Measurements from ENCODE around the gene THAP5.

Gene THAP5

GRCh38 chr7:108515630-108516029 lies 53.9 kb downstream of the THAP5 start:
- peaks cover 49% of the 10 kb centered on the region for H3K36me3 ChIP-seq (ENCODE audit: insufficient read depth, low read length)
- no peak for TF ChIP-seq EZH2 (IDR thresholded peaks at IDR 0.05; ENCODE audit: borderline replicate concordance, low read depth, low read length, severe bottlenecking)
- no peak for TF ChIP-seq CTCF (IDR thresholded peaks at IDR 0.05; ENCODE audit: borderline replicate concordance, extremely low read depth, low read length, poor library complexity, severe bottlenecking)
- no peak overlapping the region for H3K4me2 ChIP-seq (ENCODE audit: insufficient read depth, low read length)
- no peak overlapping the region for H3K27ac ChIP-seq (ENCODE audit: low read length)
- no peak overlapping the region for H3K4me3 ChIP-seq (ENCODE audit: low read depth in 1 of 2, low read length in 2 of 2)
- no peak overlapping the region for H2AFZ ChIP-seq (ENCODE audit: low read depth, low read length)
- H3K9me3 ChIP-seq (ENCODE audit: insufficient read depth, low read length, severe bottlenecking): no peaks in the 10 kb centered on the region
- H3K4me1 ChIP-seq (ENCODE audit: insufficient read depth, low read length): no peaks in the 10 kb centered on the region
- H3K9ac ChIP-seq (ENCODE audit: low read depth, low read length): no peak overlapping the region
- H3K27me3 ChIP-seq (ENCODE audit: insufficient read depth, low read length, poor library complexity): no peaks in the 10 kb centered on the region
- no peaks in the 10 kb centered on the region for H4K20me1 ChIP-seq (ENCODE audit: insufficient read depth, low read length)
- DNase-seq (no peak), ATAC-seq (ENCODE audit: insufficient read depth, low read depth) (no peak)
- H3K79me2 ChIP-seq (ENCODE audit: insufficient read depth, low read length): peaks cover 32% of the 10 kb centered on the region

- Histone ChIP-seq H3K9me3 (ENCODE audit: insufficient read depth, low read length, severe bottlenecking) (no peaks in the 10 kb centered on the region), H3K4me1 (ENCODE audit: insufficient read depth, low read length) (no peaks in the 10 kb centered on the region), H3K4me2 (ENCODE audit: insufficient read depth, low read length) (no peak overlapping the region), H3K9ac (ENCODE audit: low read depth, low read length) (no peak overlapping the region), H3K79me2 (ENCODE audit: insufficient read depth, low read length) (peaks cover 29% of the 10 kb centered on the region), H3K27ac (ENCODE audit: low read length) (no peak overlapping the region), H2AFZ (ENCODE audit: low read depth, low read length) (no peak overlapping the region), H3K4me3 (ENCODE audit: low read depth in 1 of 2, low read length in 2 of 2) (no peak overlapping the region), H3K36me3 (ENCODE audit: insufficient read depth, low read length) (peaks cover 52% of the 10 kb centered on the region), H3K27me3 (ENCODE audit: insufficient read depth, low read length, poor library complexity) (no peaks in the 10 kb centered on the region), H4K20me1 (ENCODE audit: insufficient read depth, low read length) (no peaks in the 10 kb centered on the region)
- TF ChIP-seq EZH2 (IDR thresholded peaks at IDR 0.05; ENCODE audit: borderline replicate concordance, low read depth, low read length, severe bottlenecking) (no peak), CTCF (IDR thresholded peaks at IDR 0.05; ENCODE audit: borderline replicate concordance, extremely low read depth, low read length, poor library complexity, severe bottlenecking) (no peak)
- ATAC-seq (ENCODE audit: insufficient read depth, low read depth) (no peak), DNase-seq (no peak)
Observed at GRCh38 chr7:108515013-108515412, 54.5 kb downstream of the THAP5 start.

Data from DND-41 (cell line).